ENCODE data around the gene HEPACAM2. TPM values are rescaled to one million over a fixed set of nuclear protein-coding genes. Genes with fewer than 3 reads are reported as not detected.

HEPACAM2 gene
- total RNA-seq, 1 experiment from 2014 or later = not detected

GRCh38 chr7:93156884-93157283 is 69.4 kb downstream of the HEPACAM2 start:
- no peak for DNase-seq (ENCODE audit: low spot score)
- in situ Hi-C loops (cut with HindIII; ENCODE audit: low sequenced_read_pairs) = no loop called here

DNA sequence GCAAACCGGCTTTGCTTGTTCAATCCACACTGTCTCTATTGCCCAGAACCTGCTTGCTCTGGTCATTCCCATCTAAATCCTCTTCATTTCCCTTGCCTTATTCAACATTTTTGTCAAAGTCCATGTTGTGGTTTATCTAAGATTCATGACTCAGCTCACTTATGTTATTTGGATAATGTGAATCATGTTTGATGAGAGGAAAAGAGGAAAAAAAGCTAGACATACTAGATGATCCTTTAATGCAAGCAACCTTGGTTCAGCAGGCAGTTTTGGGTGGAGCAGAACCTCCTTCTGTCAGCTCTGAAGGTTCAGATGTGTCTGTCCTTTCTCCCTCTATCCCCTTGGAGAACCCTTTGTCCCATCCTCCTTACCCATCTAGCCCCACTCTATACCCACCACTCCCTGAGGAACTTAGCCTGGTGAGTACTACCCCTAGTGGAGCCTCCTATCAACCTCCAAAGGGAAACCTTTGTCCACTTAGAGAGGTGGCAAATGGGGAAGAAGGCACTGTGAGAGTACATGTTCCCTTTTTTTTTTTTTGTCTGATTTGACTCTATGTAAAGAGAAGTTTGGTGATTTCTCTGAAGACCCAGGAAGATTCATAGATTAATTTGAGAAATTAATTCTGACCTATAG is 76.0 kb downstream of the HEPACAM2 start:
- in situ Hi-C loops (cut with HindIII; ENCODE audit: low sequenced_read_pairs) = no loop called here
- no peak for DNase-seq (ENCODE audit: low spot score)

DNA sequence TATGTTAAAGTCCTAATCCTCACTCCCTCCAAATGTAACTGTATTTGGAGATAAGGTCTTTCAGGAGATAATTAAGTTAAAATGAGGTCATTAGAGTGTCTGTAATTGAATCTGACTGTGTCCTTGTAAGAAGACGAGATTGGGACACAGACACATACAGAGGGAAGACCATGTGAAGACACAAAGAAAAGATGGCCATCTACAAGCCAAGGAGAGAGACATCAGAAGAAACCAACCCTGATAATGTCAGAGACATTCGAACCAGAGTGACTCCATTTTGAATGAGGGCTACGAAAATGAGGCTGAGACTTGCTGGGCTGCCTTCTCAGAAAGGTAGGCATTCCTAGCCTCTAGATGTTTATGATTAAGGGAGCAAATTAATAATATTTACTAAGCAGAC is 77.5 kb downstream of the HEPACAM2 start:
- in situ Hi-C loops (cut with HindIII; ENCODE audit: low sequenced_read_pairs) = no loop called here

DNA sequence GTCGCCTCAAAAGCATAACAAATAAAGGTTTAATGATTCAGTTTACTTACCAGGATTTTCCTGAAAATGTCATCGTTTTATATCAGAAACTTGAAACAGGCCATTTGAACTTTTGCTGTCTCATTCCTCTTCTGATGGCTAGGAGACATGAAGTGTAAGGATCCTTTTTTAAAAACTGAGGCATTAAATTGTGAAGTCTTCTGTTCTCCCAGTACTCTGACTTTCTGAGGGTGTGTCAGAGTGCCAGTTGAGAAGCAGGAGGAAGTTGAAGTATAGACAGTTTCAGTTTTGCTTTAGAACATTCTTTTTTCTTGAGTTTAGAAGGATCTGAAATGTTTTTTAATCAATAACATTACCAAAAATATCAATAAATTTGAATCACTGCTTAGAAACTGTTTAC is 78.1 kb downstream of the HEPACAM2 start, which contains the start of gene SAMD9L:
TSS of gene SAMD9L (minus strand) at position 242 of the 400 bp plus-strand sequence. CDS start 12,414 bp downstream, outside the sequence.
- DNase-seq (ENCODE audit: low spot score) = no peak

More for the DNA sequence above, 77.5 kb downstream of the HEPACAM2 start:
- DNase-seq (ENCODE audit: low spot score) = no peak

GRCh38 chr7:93147363-93147762 is 78.9 kb downstream of the HEPACAM2 start:
- in situ Hi-C loops (cut with HindIII; ENCODE audit: low sequenced_read_pairs) = no loop called here
- DNase-seq (ENCODE audit: low spot score) = no peak

More for the DNA sequence above, 78.1 kb downstream of the HEPACAM2 start, which contains the start of gene SAMD9L:
- in situ Hi-C loops (cut with HindIII; ENCODE audit: low sequenced_read_pairs) = no loop called here

DNA sequence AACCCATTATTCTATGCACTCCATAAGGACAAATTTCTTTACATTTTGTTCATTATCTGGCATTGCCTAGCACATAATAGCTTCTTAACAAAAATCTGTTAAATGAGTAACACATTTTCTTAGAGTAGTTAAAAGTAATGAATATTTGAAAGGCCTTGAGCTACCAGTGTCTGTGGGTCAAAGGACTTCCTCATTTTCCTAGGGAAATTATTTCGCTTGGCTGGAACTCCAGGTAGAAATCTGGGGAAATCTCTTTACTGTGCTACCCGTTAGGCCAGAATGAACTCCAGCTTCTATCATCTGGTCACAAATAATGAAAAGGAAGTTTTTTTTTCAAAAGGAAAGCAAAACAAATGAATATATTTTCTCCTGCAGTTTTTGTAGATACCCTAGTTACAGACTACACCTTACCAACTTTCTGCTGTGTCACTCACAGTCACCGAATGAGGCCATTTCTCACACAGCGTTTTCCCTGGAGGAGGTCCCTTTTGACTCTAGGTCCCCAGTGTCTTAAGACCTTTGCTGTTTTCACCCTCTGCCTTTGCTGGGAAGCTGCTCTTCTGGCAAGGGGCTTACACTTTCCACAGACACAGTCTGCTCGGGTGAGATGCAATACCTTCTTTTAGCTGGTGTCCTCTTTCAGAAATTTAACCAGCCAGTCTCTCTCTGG is 79.7 kb downstream of the HEPACAM2 start:
- DNase-seq (ENCODE audit: low spot score) = no peak
- in situ Hi-C loops (cut with HindIII; ENCODE audit: low sequenced_read_pairs) = no loop called here

GRCh38 chr7:93146036-93146435 is 80.2 kb downstream of the HEPACAM2 start:
- in situ Hi-C loops (cut with HindIII; ENCODE audit: low sequenced_read_pairs) = no loop called here
- DNase-seq (ENCODE audit: low spot score) = no peak

GRCh38 chr7:93145354-93145753 is 80.9 kb downstream of the HEPACAM2 start:
- in situ Hi-C loops (cut with HindIII; ENCODE audit: low sequenced_read_pairs) = no loop called here
- no peak for DNase-seq (ENCODE audit: low spot score)

GRCh38 chr7:93142127-93142526 is 84.1 kb downstream of the HEPACAM2 start:
- in situ Hi-C loops (cut with HindIII; ENCODE audit: low sequenced_read_pairs) = no loop called here
- DNase-seq (ENCODE audit: low spot score) = no peak

- no peak for DNase-seq (ENCODE audit: low spot score)
- in situ Hi-C loops (cut with HindIII; ENCODE audit: low sequenced_read_pairs) = no loop called here
These were observed 85.6 kb downstream of the HEPACAM2 start for GRCh38 chr7:93140582-93141191.

GRCh38 chr7:93138576-93138975 is 87.7 kb downstream of the HEPACAM2 start:
- no peak for DNase-seq (ENCODE audit: low spot score)
- in situ Hi-C loops (cut with HindIII; ENCODE audit: low sequenced_read_pairs) = no loop called here

Other genes with a start within 250 kb of the HEPACAM2 start
- gene SAMD9, start 108.5 kb downstream of the HEPACAM2 start, total RNA-seq (2014; rRNA removed; shearing (Covaris generic)) = not detected in 2 replicates
- gene SAMD9L, start 78.1 kb downstream of the HEPACAM2 start, total RNA-seq (2014; rRNA removed; shearing (Covaris generic)) = not detected in 2 replicates
- 10.6 and 24.6 TPM in 2 replicates for gene VPS50, start 5.9 kb upstream of the HEPACAM2 start, total RNA-seq (2014; rRNA removed; shearing (Covaris generic))